GM19468 (cell line): ENCODE results near the gene C19orf25.
"Not testable (repeated sequence)": the region's sequence is repeated elsewhere in the genome, so short reads cannot be mapped to it uniquely, and the experiment has no call there.

Source experiments
- ATAC-seq: cut with Tn5 transposase; IDR thresholded peaks from one replicate; pipeline ENCODE4 v1.9.1; 2021; ENCODE audit warnings: mild to moderate bottlenecking, moderate library complexity, moderate number of reproducible peaks; ENCODE audit not compliant: unreplicated experiment; ENCODE audit errors: extremely low read depth

C19orf25 gene

GRCh38 chr19:1478934-1479707 is at the start of gene C19orf25:
TSS of gene C19orf25 (minus strand) at chr19:1479215. CDS start at chr19:1478903, 312 bp downstream.
- ATAC-seq, result peak; percentile 66

- no peak for ATAC-seq
Measured at GRCh38 chr19:1527650-1528309, 48.8 kb upstream of the C19orf25 start.

GRCh38 chr19:1526979-1527649 is 48.1 kb upstream of the C19orf25 start:
- ATAC-seq, result no peak

GRCh38 chr19:1526066-1526778 is 47.2 kb upstream of the C19orf25 start:
- ATAC-seq, result no peak

GRCh38 chr19:1525343-1525742 is 46.3 kb upstream of the C19orf25 start:
- no peak for ATAC-seq

- ATAC-seq, result no peak
Measured at GRCh38 chr19:1524972-1525325, 45.9 kb upstream of the C19orf25 start.

GRCh38 chr19:1524287-1524971 is 45.4 kb upstream of the C19orf25 start:
- no peak for ATAC-seq

GRCh38 chr19:1523412-1524286 is 44.6 kb upstream of the C19orf25 start, which contains the start of gene PLK5:
TSS of gene PLK5 (plus strand) at chr19:1524077. CDS start at chr19:1526997, 2,920 bp downstream.
- ATAC-seq, result no peak

- no peak for ATAC-seq
Measured at GRCh38 chr19:1522838-1523237, 43.8 kb upstream of the C19orf25 start.

GRCh38 chr19:1522061-1522460 is 43.0 kb upstream of the C19orf25 start:
- no peak for ATAC-seq

- ATAC-seq, result no peak
Measured at GRCh38 chr19:1521636-1522035, 42.6 kb upstream of the C19orf25 start.

GRCh38 chr19:1520203-1520780 is 41.3 kb upstream of the C19orf25 start:
- no peak for ATAC-seq

GRCh38 chr19:1519802-1520201 is 40.8 kb upstream of the C19orf25 start:
- ATAC-seq, result not testable (repeated sequence)

- no peak for ATAC-seq
Measured at GRCh38 chr19:1518471-1518870, 39.5 kb upstream of the C19orf25 start.

- ATAC-seq, result no peak
Measured at GRCh38 chr19:1516395-1516753, 37.4 kb upstream of the C19orf25 start.

GRCh38 chr19:1514986-1515721 is 36.1 kb upstream of the C19orf25 start:
- ATAC-seq, result no peak

- no peak for ATAC-seq
Measured at GRCh38 chr19:1514295-1514661, 35.3 kb upstream of the C19orf25 start.
